BJ (cell line): ENCODE measurements around the gene RHBDF1. TPM values are rescaled to one million over a fixed set of nuclear protein-coding genes. Genes with fewer than 3 reads are reported as not detected.

Experiments
- CTCF ChIA-PET: fragments of 350-600 bp; formaldehyde crosslinking; extraction: SDS; loops from one replicate; lab custom pipeline; 2021; ENCODE audit warnings: antibody characterized with exemption, inconsistent platforms; lab: Yijun Ruan, JAX
- POLR2A ChIA-PET: fragments of 300-600 bp; sonication (Branson Sonifier 250); formaldehyde crosslinking; extraction: SDS; loops from one replicate; lab custom pipeline; 2021; ENCODE audit warnings: antibody characterized with exemption; lab: Charles Lee
- DNase-seq: peaks from one replicate; pipeline ENCODE4 v3.0.0-alpha.2; 2011; ENCODE audit warnings: low read depth
- H3K27me3 ChIP-seq: 2 replicates; pipeline ENCODE4 v1.6.0; 2011; ENCODE audit warnings: low read length; ENCODE audit not compliant: control insufficient read depth, insufficient read depth
- H3K36me3 ChIP-seq: 2 replicates; pipeline ENCODE4 v1.5.1; 2011; ENCODE audit warnings: low read length; ENCODE audit not compliant: control insufficient read depth, insufficient read depth
- H3K4me3 ChIP-seq: 2 replicates; pipeline ENCODE4 v1.5.1; 2011; ENCODE audit warnings: low read depth, mild to moderate bottlenecking, control low read depth, low read length
- CTCF ChIP-seq: IDR thresholded peaks from 2 replicates; pipeline ENCODE4 v1.5.1; 2011; ENCODE audit warnings: low read depth, mild to moderate bottlenecking, control low read depth, inconsistent platforms, low read length, moderate library complexity; ENCODE audit not compliant: insufficient read depth
- polyA plus RNA-seq: library from polyadenylated mRNA; depleted of rRNA; stranded (reverse); fragments of >200 nt; gene quantifications from 2 replicates; pipeline ENCODE4 v1.2.3, GENCODE V29; 2011

Gene RHBDF1
- polyA plus RNA-seq, 1 experiment, result 94.2 TPM

DNA sequence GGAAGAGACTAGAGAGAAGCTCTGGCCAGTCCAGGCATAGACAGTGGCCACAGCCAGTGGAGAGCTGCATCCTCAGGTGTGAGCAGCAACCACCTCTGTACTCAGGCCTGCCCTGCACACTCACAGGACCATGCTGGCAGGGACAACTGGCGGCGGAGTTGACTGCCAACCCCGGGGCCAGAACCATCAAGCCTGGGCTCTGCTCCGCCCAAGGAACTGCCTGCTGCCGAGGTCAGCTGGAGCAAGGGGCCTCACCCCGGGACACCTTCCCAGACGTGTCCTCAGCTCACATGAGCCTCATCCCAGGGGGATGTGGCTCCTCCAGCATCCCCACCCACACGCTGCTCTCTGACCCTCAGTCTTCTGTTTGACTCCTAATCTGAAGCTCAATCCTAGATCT, 3.2 kb downstream of the RHBDF1 start:
- DNase-seq, result no peak
- Histone ChIP-seq H3K36me3 (peaks cover 8% of the 10 kb centered on the region), H3K4me3 (no peak overlapping the region), H3K27me3 (no peaks in the 10 kb centered on the region)
- ChIA-PET POLR2A (no interaction called here), CTCF (interaction anchor here (1.2 to 21.0 kb wide), 3 partner anchors 23 to 113 kb away, joined by 4 to 544 read pairs (median 4); no protein-coding TSS in a partner anchor)
- TF ChIP-seq CTCF, result no peak

DNA sequence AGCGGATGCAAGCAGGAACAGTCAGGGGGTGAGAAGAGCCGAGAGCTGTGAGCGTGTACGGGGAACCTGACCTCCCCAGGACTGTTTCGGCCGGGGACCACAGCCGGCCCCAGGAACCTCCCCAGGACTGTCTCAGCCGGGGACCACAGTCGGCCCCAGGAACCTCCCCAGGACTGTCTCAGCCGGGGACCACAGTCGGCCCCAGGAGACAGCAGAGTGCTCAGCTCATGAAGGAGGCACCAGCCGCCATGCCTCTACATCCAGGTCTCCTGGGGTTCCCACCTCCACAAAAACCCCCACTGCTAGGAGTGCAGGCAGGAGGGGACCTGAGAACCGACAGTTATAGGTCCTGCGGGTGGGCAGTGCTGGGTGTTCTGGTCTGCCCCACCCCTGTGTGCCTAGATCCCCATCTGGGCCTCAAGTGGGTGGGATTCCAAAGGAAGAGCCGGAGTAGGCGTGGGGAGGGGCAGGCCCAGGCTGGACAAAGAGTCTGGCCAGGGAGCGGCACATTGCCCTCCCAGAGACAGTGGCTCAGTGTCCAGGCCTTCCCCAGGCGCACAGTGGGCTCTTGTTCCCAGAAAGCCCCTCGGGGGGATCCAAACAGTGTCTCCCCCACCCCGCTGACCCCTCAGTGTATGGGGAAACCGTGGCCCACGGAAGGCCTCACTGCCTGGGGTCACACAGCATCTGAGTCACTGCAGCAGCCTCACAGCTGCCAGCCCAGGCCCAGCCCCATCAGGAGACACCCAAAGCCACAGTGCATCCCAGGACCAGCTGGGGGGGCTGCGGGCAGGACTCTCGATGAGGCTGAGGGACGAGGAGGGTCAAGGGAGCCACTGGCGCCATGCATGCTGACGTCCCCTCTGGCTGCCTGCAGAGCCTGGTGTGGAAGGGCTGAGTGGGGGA, 4.3 kb downstream of the RHBDF1 start:
- DNase-seq, result no peak
- no peak for TF ChIP-seq CTCF
- Histone ChIP-seq H3K36me3 (peaks cover 17% of the 10 kb centered on the region), H3K4me3 (no peak overlapping the region), H3K27me3 (no peaks in the 10 kb centered on the region)
- CTCF ChIA-PET, result interaction anchor here (1.3 to 21.0 kb wide), 6 partner anchors 9 to 294 kb away, joined by 4 to 544 read pairs (median 34); partner anchors contain the start of genes HBQ1 and MPG
- POLR2A ChIA-PET, result no interaction called here

GRCh38 chr16:67183-67791, 5.1 kb downstream of the RHBDF1 start:
- Histone ChIP-seq H3K27me3 (no peaks in the 10 kb centered on the region), H3K36me3 (peaks cover 23% of the 10 kb centered on the region), H3K4me3 (no peak overlapping the region)
- TF ChIP-seq CTCF, result no peak
- CTCF ChIA-PET, result interaction anchor here (2.1 to 21.0 kb wide), 5 partner anchors 9 to 294 kb away, joined by 6 to 544 read pairs (median 49); partner anchors contain the start of genes HBQ1 and MPG
- POLR2A ChIA-PET, result no interaction called here
- DNase-seq, result no peak

GRCh38 chr16:66309-67182, 5.9 kb downstream of the RHBDF1 start:
- Histone ChIP-seq H3K4me3 (no peak overlapping the region), H3K36me3 (peaks cover 28% of the 10 kb centered on the region), H3K27me3 (no peaks in the 10 kb centered on the region)
- TF ChIP-seq CTCF, result no peak
- no peak for DNase-seq
- ChIA-PET CTCF (interaction anchor here (0.6 to 21.0 kb wide), 18 partner anchors 10 to 339 kb away, joined by 3 to 544 read pairs (median 6); partner anchors contain the start of genes HBQ1, MPG, POLR3K and SNRNP25), POLR2A (interaction anchor here (0.6 kb wide), 1 partner anchor 30 kb away, joined by 4 read pairs; no protein-coding TSS in a partner anchor)
